CD8-positive, alpha-beta memory T cell (primary cell): ENCODE data around the gene STIMATE. TPM values are rescaled to one million over a fixed set of nuclear protein-coding genes. Genes with fewer than 3 reads are reported as not detected.

Source experiments
- CTCF ChIA-PET: fragments of 350-600 bp; sonication (Branson Sonifier 250); formaldehyde crosslinking; loops from one replicate; lab custom pipeline; 2021; ENCODE audit warnings: antibody characterized with exemption; lab: Charles Lee
- POLR2A ChIA-PET: fragments of 350-600 bp; sonication (Branson Sonifier 250); formaldehyde crosslinking; loops from one replicate; lab custom pipeline; 2021; ENCODE audit warnings: antibody characterized with exemption; lab: Charles Lee
- DNase-seq, 5 donors: peaks; one replicate each; pipeline versions ENCODE4 v3.0.0 to v3.0.0-alpha.2; 2020 to 2022; ENCODE audit warnings: mixed read lengths in 1 of 5
- H3K27ac ChIP-seq: one replicate; pipeline ENCODE4 v1.7.0; 2013; ENCODE audit warnings: low read depth, mild to moderate bottlenecking, low read length, moderate library complexity
- H3K27me3 ChIP-seq: 2 replicates; pipeline ENCODE4 v1.7.0; 2013; ENCODE audit warnings: low read length, mild to moderate bottlenecking; ENCODE audit not compliant: insufficient read depth, poor library complexity, severe bottlenecking
- H3K36me3 ChIP-seq: 2 replicates; pipeline ENCODE4 v1.7.0; 2013; ENCODE audit warnings: mild to moderate bottlenecking, low read length, moderate library complexity; ENCODE audit not compliant: insufficient read depth
- H3K4me1 ChIP-seq: 2 replicates; pipeline ENCODE4 v1.7.0; 2013; ENCODE audit warnings: mild to moderate bottlenecking, low read length, moderate library complexity; ENCODE audit not compliant: insufficient read depth
- H3K4me3 ChIP-seq: 2 replicates; pipeline ENCODE4 v1.7.0; 2013; ENCODE audit warnings: mild to moderate bottlenecking, low read length
- H3K9me3 ChIP-seq: 2 replicates; pipeline ENCODE4 v1.7.0; 2013; ENCODE audit warnings: mild to moderate bottlenecking, low read length
- H3K27ac Mint-ChIP-seq, 8 donors: one replicate each; pipeline ENCODE4 v1.8.0; 2020 to 2021; ENCODE audit warnings: mixed read lengths in 8 of 8, mild to moderate bottlenecking in 6 of 8, inconsistent platforms in 3 of 8, moderate library complexity in 3 of 8
- H3K27me3 Mint-ChIP-seq, 2 donors: one replicate each; pipeline ENCODE4 v1.8.0; 2020 to 2021; ENCODE audit warnings: mixed read lengths in 2 of 2, mild to moderate bottlenecking in 1 of 2, moderate library complexity in 1 of 2
- H3K36me3 Mint-ChIP-seq, 3 donors: one replicate each; pipeline ENCODE4 v1.8.0; 2020 to 2021; ENCODE audit warnings: mixed read lengths in 3 of 3, inconsistent platforms in 1 of 3, mild to moderate bottlenecking in 1 of 3
- H3K4me1 Mint-ChIP-seq, 3 donors: one replicate each; pipeline ENCODE4 v1.8.0; 2020 to 2021; ENCODE audit warnings: mixed read lengths in 3 of 3, inconsistent platforms in 1 of 3, mild to moderate bottlenecking in 1 of 3
- H3K4me3 Mint-ChIP-seq, 7 donors: one replicate each; pipeline ENCODE4 v1.8.0; 2020 to 2021; ENCODE audit warnings: mixed read lengths in 7 of 7, mild to moderate bottlenecking in 6 of 7, moderate library complexity in 4 of 7, inconsistent platforms in 2 of 7
- H3K9me3 Mint-ChIP-seq, 5 donors: one replicate each; pipeline ENCODE4 v1.8.0; 2020 to 2022; ENCODE audit warnings: mixed read lengths in 5 of 5, mild to moderate bottlenecking in 3 of 5, moderate library complexity in 2 of 5, inconsistent platforms in 1 of 5
- polyA plus RNA-seq: library from polyadenylated mRNA; unstranded; fragments of 300-500 nt; fragmentation: Illumina TruSeq; gene quantifications from one replicate; pipeline ENCODE4 v1.2.3, GENCODE V29; 2021
- total RNA-seq, 2 experiments: library from RNA; stranded (reverse); gene quantifications; one replicate each; pipeline ENCODE4 v1.2.3, GENCODE V29; 2021

Gene STIMATE
- total and polyA plus RNA-seq, 3 experiments from 2014 or later = 10.8 to 39.1 (median 35.0) TPM

- peak overlapping the region in 1 of 7 donors; percentile 13 for H3K4me3 Mint-ChIP-seq
- H3K36me3 Mint-ChIP-seq = no peaks in the 10 kb centered on the region
- POLR2A ChIA-PET = no interaction called here
- H3K27ac ChIP-seq = no peak overlapping the region
- H3K4me1 ChIP-seq = no peaks in the 10 kb centered on the region
- CTCF ChIA-PET = no interaction called here
- peaks cover 0 to 5% of the 10 kb centered on the region in 2 donors for H3K27me3 Mint-ChIP-seq
- no peaks in the 10 kb centered on the region for H3K27me3 ChIP-seq
- peak overlapping the region in 1 of 8 donors; percentile 5 for H3K27ac Mint-ChIP-seq
- peaks cover 0 to 2% (median 0%) of the 10 kb centered on the region in 5 donors for H3K9me3 Mint-ChIP-seq
- no peaks in the 10 kb centered on the region for H3K4me1 Mint-ChIP-seq
- H3K36me3 ChIP-seq = no peaks in the 10 kb centered on the region
- H3K4me3 ChIP-seq = no peak overlapping the region
- DNase-seq = no peak
- H3K9me3 ChIP-seq = no peaks in the 10 kb centered on the region
Observed at GRCh38 chr3:52792413-52792812, 104.9 kb downstream of the STIMATE start.

- H3K27ac ChIP-seq = no peak overlapping the region
- Mint-ChIP-seq H3K9me3 (peaks cover 0 to 2% (median 0%) of the 10 kb centered on the region in 5 donors), H3K27me3 (peaks cover 0 to 5% of the 10 kb centered on the region in 2 donors), H3K4me3 (no peak overlapping the region), H3K36me3 (no peaks in the 10 kb centered on the region), H3K4me1 (no peaks in the 10 kb centered on the region), H3K27ac (peak overlapping the region in 1 of 8 donors; percentile 5)
- H3K4me3 ChIP-seq = no peak overlapping the region
- H3K4me1 ChIP-seq = no peaks in the 10 kb centered on the region
- H3K9me3 ChIP-seq = no peaks in the 10 kb centered on the region
- ChIA-PET POLR2A (no interaction called here), CTCF (no interaction called here)
- no peak for DNase-seq
- H3K36me3 ChIP-seq = no peaks in the 10 kb centered on the region
- H3K27me3 ChIP-seq = no peaks in the 10 kb centered on the region
Observed at GRCh38 chr3:52791928-52792327, 105.4 kb downstream of the STIMATE start.

GRCh38 chr3:52791366-52791765 is 106.0 kb downstream of the STIMATE start:
- DNase-seq = no peak
- Mint-ChIP-seq H3K9me3 (peaks cover 0 to 2% (median 0%) of the 10 kb centered on the region in 5 donors), H3K27me3 (peaks cover 0 to 5% of the 10 kb centered on the region in 2 donors), H3K4me1 (no peaks in the 10 kb centered on the region), H3K36me3 (no peaks in the 10 kb centered on the region), H3K27ac (no peak overlapping the region), H3K4me3 (no peak overlapping the region)
- H3K4me1 ChIP-seq = no peaks in the 10 kb centered on the region
- no peaks in the 10 kb centered on the region for H3K27me3 ChIP-seq
- no peaks in the 10 kb centered on the region for H3K36me3 ChIP-seq
- H3K4me3 ChIP-seq = no peak overlapping the region
- CTCF ChIA-PET = no interaction called here
- H3K9me3 ChIP-seq = no peaks in the 10 kb centered on the region
- no peak overlapping the region for H3K27ac ChIP-seq
- POLR2A ChIA-PET = no interaction called here

GRCh38 chr3:52790741-52791140 is 106.6 kb downstream of the STIMATE start:
- Histone ChIP-seq H3K27ac (no peak overlapping the region), H3K36me3 (no peaks in the 10 kb centered on the region), H3K4me3 (no peak overlapping the region), H3K4me1 (no peaks in the 10 kb centered on the region), H3K27me3 (no peaks in the 10 kb centered on the region), H3K9me3 (no peaks in the 10 kb centered on the region)
- Mint-ChIP-seq H3K27me3 (peaks cover 0 to 5% of the 10 kb centered on the region in 2 donors), H3K4me1 (no peaks in the 10 kb centered on the region), H3K4me3 (no peak overlapping the region), H3K9me3 (peaks cover 0 to 2% (median 0%) of the 10 kb centered on the region in 5 donors), H3K27ac (peak overlapping the region in 1 of 8 donors; percentile 27), H3K36me3 (no peaks in the 10 kb centered on the region)
- DNase-seq = no peak
- ChIA-PET POLR2A (no interaction called here), CTCF (no interaction called here)

- Histone ChIP-seq H3K9me3 (no peaks in the 10 kb centered on the region), H3K36me3 (no peaks in the 10 kb centered on the region), H3K27ac (no peak overlapping the region), H3K4me1 (no peaks in the 10 kb centered on the region), H3K4me3 (no peak overlapping the region), H3K27me3 (no peaks in the 10 kb centered on the region)
- Mint-ChIP-seq H3K27ac (peak overlapping the region in 1 of 8 donors; percentile 27), H3K27me3 (peaks cover 0 to 5% of the 10 kb centered on the region in 2 donors), H3K4me3 (peak overlapping the region in 1 of 7 donors; percentile 21), H3K36me3 (no peaks in the 10 kb centered on the region), H3K9me3 (peaks cover 0 to 2% (median 0%) of the 10 kb centered on the region in 5 donors), H3K4me1 (no peaks in the 10 kb centered on the region)
- no peak for DNase-seq
- POLR2A ChIA-PET = no interaction called here
- CTCF ChIA-PET = no interaction called here
Observed at GRCh38 chr3:52790337-52790736, 107.0 kb downstream of the STIMATE start.

GRCh38 chr3:52789746-52790040 is 107.7 kb downstream of the STIMATE start:
- no peak for DNase-seq
- H3K36me3 ChIP-seq = no peaks in the 10 kb centered on the region
- Mint-ChIP-seq H3K27ac (no peak overlapping the region), H3K27me3 (peaks cover 0 to 5% of the 10 kb centered on the region in 2 donors), H3K4me1 (no peaks in the 10 kb centered on the region), H3K36me3 (no peaks in the 10 kb centered on the region), H3K4me3 (no peak overlapping the region), H3K9me3 (peaks cover 0 to 2% (median 0%) of the 10 kb centered on the region in 5 donors)
- H3K4me1 ChIP-seq = no peaks in the 10 kb centered on the region
- no peak overlapping the region for H3K27ac ChIP-seq
- no peak overlapping the region for H3K4me3 ChIP-seq
- H3K27me3 ChIP-seq = no peaks in the 10 kb centered on the region
- ChIA-PET POLR2A (no interaction called here), CTCF (no interaction called here)
- no peaks in the 10 kb centered on the region for H3K9me3 ChIP-seq

GRCh38 chr3:52788890-52789745 is 108.2 kb downstream of the STIMATE start:
- H3K27ac ChIP-seq = no peak overlapping the region
- CTCF ChIA-PET = no interaction called here
- H3K36me3 Mint-ChIP-seq = no peaks in the 10 kb centered on the region
- peak overlapping the region in 1 of 7 donors; percentile 38 for H3K4me3 Mint-ChIP-seq
- no peak for DNase-seq
- H3K36me3 ChIP-seq = no peaks in the 10 kb centered on the region
- no peak overlapping the region for H3K4me3 ChIP-seq
- no peak overlapping the region for H3K27ac Mint-ChIP-seq
- no peaks in the 10 kb centered on the region for H3K27me3 ChIP-seq
- peaks cover 0 to 5% of the 10 kb centered on the region in 2 donors for H3K27me3 Mint-ChIP-seq
- H3K9me3 ChIP-seq = no peaks in the 10 kb centered on the region
- H3K4me1 Mint-ChIP-seq = no peaks in the 10 kb centered on the region
- peaks cover 0 to 2% (median 0%) of the 10 kb centered on the region in 5 donors for H3K9me3 Mint-ChIP-seq
- POLR2A ChIA-PET = no interaction called here
- no peaks in the 10 kb centered on the region for H3K4me1 ChIP-seq
